HG03139 (cell line): ENCODE data around the gene USP20.

ENCODE experiments used
- ATAC-seq: cut with Tn5 transposase; IDR thresholded peaks from one replicate; pipeline ENCODE4 v1.9.1; 2021; ENCODE audit not compliant: unreplicated experiment

USP20 gene

GRCh38 chr9:129823542-129823934, 11.7 kb upstream of the USP20 start:
- ATAC-seq, result no peak

- peak; percentile 93 for ATAC-seq
These were observed 11.2 kb upstream of the USP20 start, which contains the start of gene TOR1A for GRCh38 chr9:129823935-129824601. Gene TOR1A, minus strand, starts transcription at chr9:129824136. Its CDS starts 51 bp downstream, at chr9:129824085.

GRCh38 chr9:129826344-129826743, 8.9 kb upstream of the USP20 start:
- no peak for ATAC-seq

- ATAC-seq, result no peak
These were observed 8.5 kb upstream of the USP20 start for GRCh38 chr9:129826759-129827158.

GRCh38 chr9:129828051-129828450, 7.2 kb upstream of the USP20 start:
- ATAC-seq, result no peak

- no peak for ATAC-seq
These were observed 6.3 kb upstream of the USP20 start for GRCh38 chr9:129828969-129829368.

- no peak for ATAC-seq
These were observed 2.3 kb upstream of the USP20 start for GRCh38 chr9:129832982-129833381.

- ATAC-seq, result peak; percentile 18
These were observed 650 bp upstream of the USP20 start for GRCh38 chr9:129834489-129835127.

GRCh38 chr9:129835860-129836223, 584 bp downstream of the USP20 start:
- no peak for ATAC-seq

GRCh38 chr9:129836311-129837007, 1.2 kb downstream of the USP20 start:
- ATAC-seq, result no peak

GRCh38 chr9:129838707-129839259, 3.5 kb downstream of the USP20 start:
- no peak for ATAC-seq

- no peak for ATAC-seq
These were observed 4.2 kb downstream of the USP20 start for GRCh38 chr9:129839324-129840023.

- no peak for ATAC-seq
These were observed 4.8 kb downstream of the USP20 start for GRCh38 chr9:129840034-129840433.

- ATAC-seq, result no peak
These were observed 5.8 kb downstream of the USP20 start for GRCh38 chr9:129841071-129841470.

- no peak for ATAC-seq
These were observed 10.1 kb downstream of the USP20 start for GRCh38 chr9:129845373-129845772.

GRCh38 chr9:129848712-129849441, 13.6 kb downstream of the USP20 start:
- ATAC-seq, result no peak

GRCh38 chr9:129849901-129850300, 14.6 kb downstream of the USP20 start:
- ATAC-seq, result no peak

GRCh38 chr9:129850821-129851550, 15.7 kb downstream of the USP20 start:
- no peak for ATAC-seq

GRCh38 chr9:129851821-129852220, 16.6 kb downstream of the USP20 start:
- no peak for ATAC-seq

GRCh38 chr9:129852579-129852978, 17.3 kb downstream of the USP20 start:
- no peak for ATAC-seq
